ENCODE data around the gene DSCAM. TPM values are rescaled to one million over a fixed set of nuclear protein-coding genes. Genes with fewer than 3 reads are reported as not detected.

The DSCAM gene
- total RNA-seq, 1 donor from 2014 or later = 4.4 TPM

GRCh38 chr21:40853956-40854688 lies 7.2 kb upstream of the DSCAM start:
- TF ChIP-seq CTCF (IDR thresholded peaks at IDR 0.05; ENCODE audit: partially characterized antibody, unreplicated experiment) = no peak
- Mint-ChIP-seq H3K9me3 (ENCODE audit: unreplicated experiment) (peaks cover 4% of the 10 kb centered on the region), H3K4me1 (ENCODE audit: low read depth, unreplicated experiment) (peaks cover 2% of the 10 kb centered on the region), H3K27me3 (ENCODE audit: unreplicated experiment) (peaks cover 7% of the 10 kb centered on the region), H3K4me3 (ENCODE audit: unreplicated experiment) (no peak overlapping the region), H3K36me3 (ENCODE audit: unreplicated experiment) (no peaks in the 10 kb centered on the region), H3K27ac (ENCODE audit: unreplicated experiment) (no peak overlapping the region)
- no peak for DNase-seq

- no peak overlapping the region for H3K4me3 Mint-ChIP-seq (ENCODE audit: unreplicated experiment)
- peaks cover 7% of the 10 kb centered on the region for H3K9me3 Mint-ChIP-seq (ENCODE audit: unreplicated experiment)
- peaks cover 6% of the 10 kb centered on the region for H3K27me3 Mint-ChIP-seq (ENCODE audit: unreplicated experiment)
- DNase-seq = no peak
- H3K4me1 Mint-ChIP-seq (ENCODE audit: low read depth, unreplicated experiment) = peaks cover 2% of the 10 kb centered on the region
- TF ChIP-seq CTCF (IDR thresholded peaks at IDR 0.05; ENCODE audit: partially characterized antibody, unreplicated experiment) = no peak
- H3K36me3 Mint-ChIP-seq (ENCODE audit: unreplicated experiment) = peaks cover 3% of the 10 kb centered on the region
- H3K27ac Mint-ChIP-seq (ENCODE audit: unreplicated experiment) = no peak overlapping the region
These were observed 5.6 kb upstream of the DSCAM start for GRCh38 chr21:40852563-40852962.

- Mint-ChIP-seq H3K27me3 (ENCODE audit: unreplicated experiment) (peaks cover 8% of the 10 kb centered on the region), H3K4me1 (ENCODE audit: low read depth, unreplicated experiment) (peaks cover 2% of the 10 kb centered on the region), H3K9me3 (ENCODE audit: unreplicated experiment) (peaks cover 12% of the 10 kb centered on the region), H3K36me3 (ENCODE audit: unreplicated experiment) (peaks cover 5% of the 10 kb centered on the region), H3K4me3 (ENCODE audit: unreplicated experiment) (no peak overlapping the region), H3K27ac (ENCODE audit: unreplicated experiment) (no peak overlapping the region)
- no peak for DNase-seq
- no peak for TF ChIP-seq CTCF (IDR thresholded peaks at IDR 0.05; ENCODE audit: partially characterized antibody, unreplicated experiment)
These were observed 4.8 kb upstream of the DSCAM start for GRCh38 chr21:40851749-40852148.

GRCh38 chr21:40850071-40850470 lies 3.1 kb upstream of the DSCAM start:
- H3K4me3 Mint-ChIP-seq (ENCODE audit: unreplicated experiment) = no peak overlapping the region
- no peak for DNase-seq
- H3K36me3 Mint-ChIP-seq (ENCODE audit: unreplicated experiment) = peaks cover 5% of the 10 kb centered on the region
- peaks cover 6% of the 10 kb centered on the region for H3K27me3 Mint-ChIP-seq (ENCODE audit: unreplicated experiment)
- peaks cover 7% of the 10 kb centered on the region for H3K4me1 Mint-ChIP-seq (ENCODE audit: low read depth, unreplicated experiment)
- no peak overlapping the region for H3K27ac Mint-ChIP-seq (ENCODE audit: unreplicated experiment)
- peaks cover 13% of the 10 kb centered on the region for H3K9me3 Mint-ChIP-seq (ENCODE audit: unreplicated experiment)
- no peak for TF ChIP-seq CTCF (IDR thresholded peaks at IDR 0.05; ENCODE audit: partially characterized antibody, unreplicated experiment)

- peak; percentile 21 for TF ChIP-seq CTCF (IDR thresholded peaks at IDR 0.05; ENCODE audit: partially characterized antibody, unreplicated experiment)
- Mint-ChIP-seq H3K36me3 (ENCODE audit: unreplicated experiment) (peaks cover 5% of the 10 kb centered on the region), H3K27ac (ENCODE audit: unreplicated experiment) (no peak overlapping the region), H3K27me3 (ENCODE audit: unreplicated experiment) (peaks cover 6% of the 10 kb centered on the region), H3K4me1 (ENCODE audit: low read depth, unreplicated experiment) (peaks cover 7% of the 10 kb centered on the region), H3K9me3 (ENCODE audit: unreplicated experiment) (peaks cover 13% of the 10 kb centered on the region), H3K4me3 (ENCODE audit: unreplicated experiment) (no peak overlapping the region)
- DNase-seq = peak; percentile 31
These were observed 993 bp upstream of the DSCAM start for GRCh38 chr21:40847951-40848350.
